ENCODE results near the gene KCTD3.

- TF ChIP-seq POLR2A (IDR thresholded peaks at IDR 0.05) (no peak), CTCF (IDR thresholded peaks at IDR 0.05) (no peak)
Measured at GRCh38 chr1:215530401-215530984, 36.6 kb upstream of the KCTD3 start.

Measured in right lobe of liver (tissue), 4 donors.